Measurements from ENCODE around the gene KCNN3. TPM values are rescaled to one million over a fixed set of nuclear protein-coding genes. Genes with fewer than 3 reads are reported as not detected.

KCNN3 gene
- total RNA-seq, 1 donor from 2014 or later, result 0.86 TPM

GRCh38 chr1:154812877-154813276 lies 57.2 kb downstream of the KCNN3 start:
- DNase-seq (ENCODE audit: low spot score, unreplicated experiment), result no peak
- Mint-ChIP-seq H3K9me3 (ENCODE audit: low read depth) (no peaks in the 10 kb centered on the region), H3K36me3 (ENCODE audit: insufficient read depth) (no peaks in the 10 kb centered on the region), H3K27me3 (peaks cover 72% of the 10 kb centered on the region), H3K27ac (no peak overlapping the region), H3K4me3 (ENCODE audit: low read depth) (no peak overlapping the region), H3K4me1 (ENCODE audit: low read depth) (peaks cover 17% of the 10 kb centered on the region)
- no peak for TF ChIP-seq CTCF (IDR thresholded peaks at IDR 0.05; ENCODE audit: unreplicated experiment)

GRCh38 chr1:154810571-154810970 lies 59.5 kb downstream of the KCNN3 start:
- Mint-ChIP-seq H3K36me3 (ENCODE audit: insufficient read depth) (no peaks in the 10 kb centered on the region), H3K4me3 (ENCODE audit: low read depth) (no peak overlapping the region), H3K27me3 (peaks cover 77% of the 10 kb centered on the region), H3K4me1 (ENCODE audit: low read depth) (peaks cover 20% of the 10 kb centered on the region), H3K27ac (no peak overlapping the region), H3K9me3 (ENCODE audit: low read depth) (no peaks in the 10 kb centered on the region)
- TF ChIP-seq CTCF (IDR thresholded peaks at IDR 0.05; ENCODE audit: unreplicated experiment), result no peak
- DNase-seq (ENCODE audit: low spot score, unreplicated experiment), result no peak

- no peak overlapping the region for H3K4me3 Mint-ChIP-seq (ENCODE audit: low read depth)
- H3K4me1 Mint-ChIP-seq (ENCODE audit: low read depth), result peaks cover 20% of the 10 kb centered on the region
- DNase-seq (ENCODE audit: low spot score, unreplicated experiment), result no peak
- H3K27ac Mint-ChIP-seq, result no peak overlapping the region
- H3K36me3 Mint-ChIP-seq (ENCODE audit: insufficient read depth), result no peaks in the 10 kb centered on the region
- no peaks in the 10 kb centered on the region for H3K9me3 Mint-ChIP-seq (ENCODE audit: low read depth)
- peaks cover 78% of the 10 kb centered on the region for H3K27me3 Mint-ChIP-seq
- TF ChIP-seq CTCF (IDR thresholded peaks at IDR 0.05; ENCODE audit: unreplicated experiment), result no peak
These were observed 60.4 kb downstream of the KCNN3 start for GRCh38 chr1:154809436-154810413.

GRCh38 chr1:154808909-154809262 lies 61.2 kb downstream of the KCNN3 start:
- DNase-seq (ENCODE audit: low spot score, unreplicated experiment), result no peak
- Mint-ChIP-seq H3K4me3 (ENCODE audit: low read depth) (no peak overlapping the region), H3K27ac (no peak overlapping the region), H3K27me3 (peaks cover 80% of the 10 kb centered on the region), H3K4me1 (ENCODE audit: low read depth) (peaks cover 20% of the 10 kb centered on the region), H3K9me3 (ENCODE audit: low read depth) (no peaks in the 10 kb centered on the region), H3K36me3 (ENCODE audit: insufficient read depth) (no peaks in the 10 kb centered on the region)
- no peak for TF ChIP-seq CTCF (IDR thresholded peaks at IDR 0.05; ENCODE audit: unreplicated experiment)

- DNase-seq (ENCODE audit: low spot score, unreplicated experiment), result no peak
- no peak for TF ChIP-seq CTCF (IDR thresholded peaks at IDR 0.05; ENCODE audit: unreplicated experiment)
- H3K4me1 Mint-ChIP-seq (ENCODE audit: low read depth), result peaks cover 17% of the 10 kb centered on the region
- peaks cover 82% of the 10 kb centered on the region for H3K27me3 Mint-ChIP-seq
- no peak overlapping the region for H3K27ac Mint-ChIP-seq
- H3K9me3 Mint-ChIP-seq (ENCODE audit: low read depth), result no peaks in the 10 kb centered on the region
- no peak overlapping the region for H3K4me3 Mint-ChIP-seq (ENCODE audit: low read depth)
- no peaks in the 10 kb centered on the region for H3K36me3 Mint-ChIP-seq (ENCODE audit: insufficient read depth)
These were observed 61.7 kb downstream of the KCNN3 start for GRCh38 chr1:154808261-154808908.
